WI38 (cell line): ENCODE measurements around the gene SYT5.

ENCODE experiments used
- H3K4me3 ChIP-seq: 2 replicates; pipeline ENCODE4 v1.5.1; 2011; ENCODE audit warnings: low read depth, mild to moderate bottlenecking, control low read depth, low read length
- TF ChIP-seq, protein P1 (sequence below): IDR thresholded peaks from 2 replicates; pipeline ENCODE4 v1.5.1; 2012; ENCODE audit warnings: low read depth, mild to moderate bottlenecking, control low read depth, low read length

SYT5 gene

DNA sequence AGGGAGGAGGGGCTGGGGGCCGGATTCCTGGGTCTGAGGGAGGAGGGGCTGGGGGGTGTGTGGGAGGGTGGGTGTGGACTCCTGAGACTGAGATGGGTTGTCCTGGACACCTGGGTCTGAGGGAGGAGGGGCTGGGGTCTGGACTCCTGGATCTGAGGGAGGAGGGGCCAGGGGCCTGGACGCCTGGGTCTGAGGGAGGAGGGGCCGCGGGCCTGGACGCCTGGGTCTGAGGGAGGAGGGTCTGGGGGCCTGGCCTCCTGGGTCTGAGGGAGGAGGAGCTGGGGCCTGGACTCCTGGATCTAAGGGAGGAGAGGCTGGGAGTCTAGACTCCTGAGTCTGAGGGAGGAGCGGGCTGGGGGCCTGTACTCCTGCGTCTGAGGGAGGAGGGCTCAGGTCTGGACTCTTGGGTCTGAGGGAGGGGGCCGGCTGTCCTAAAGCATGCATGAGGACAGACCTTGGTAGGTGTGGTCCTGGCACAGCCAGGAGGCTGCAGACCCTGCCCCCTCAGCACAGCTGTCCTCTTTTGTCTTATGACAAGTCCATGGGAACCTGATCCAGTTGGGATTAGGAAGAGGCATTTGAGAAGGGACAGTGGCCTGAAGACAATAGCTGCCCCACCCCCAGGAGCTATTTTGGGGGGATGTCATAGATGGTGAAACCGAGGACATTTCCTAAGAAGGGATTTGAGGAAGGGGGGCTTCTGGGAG, 32.4 kb downstream of the SYT5 start:
- TF ChIP-seq, protein P1, sequence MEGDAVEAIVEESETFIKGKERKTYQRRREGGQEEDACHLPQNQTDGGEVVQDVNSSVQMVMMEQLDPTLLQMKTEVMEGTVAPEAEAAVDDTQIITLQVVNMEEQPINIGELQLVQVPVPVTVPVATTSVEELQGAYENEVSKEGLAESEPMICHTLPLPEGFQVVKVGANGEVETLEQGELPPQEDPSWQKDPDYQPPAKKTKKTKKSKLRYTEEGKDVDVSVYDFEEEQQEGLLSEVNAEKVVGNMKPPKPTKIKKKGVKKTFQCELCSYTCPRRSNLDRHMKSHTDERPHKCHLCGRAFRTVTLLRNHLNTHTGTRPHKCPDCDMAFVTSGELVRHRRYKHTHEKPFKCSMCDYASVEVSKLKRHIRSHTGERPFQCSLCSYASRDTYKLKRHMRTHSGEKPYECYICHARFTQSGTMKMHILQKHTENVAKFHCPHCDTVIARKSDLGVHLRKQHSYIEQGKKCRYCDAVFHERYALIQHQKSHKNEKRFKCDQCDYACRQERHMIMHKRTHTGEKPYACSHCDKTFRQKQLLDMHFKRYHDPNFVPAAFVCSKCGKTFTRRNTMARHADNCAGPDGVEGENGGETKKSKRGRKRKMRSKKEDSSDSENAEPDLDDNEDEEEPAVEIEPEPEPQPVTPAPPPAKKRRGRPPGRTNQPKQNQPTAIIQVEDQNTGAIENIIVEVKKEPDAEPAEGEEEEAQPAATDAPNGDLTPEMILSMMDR, result no peak
- no peak overlapping the region for H3K4me3 ChIP-seq

DNA sequence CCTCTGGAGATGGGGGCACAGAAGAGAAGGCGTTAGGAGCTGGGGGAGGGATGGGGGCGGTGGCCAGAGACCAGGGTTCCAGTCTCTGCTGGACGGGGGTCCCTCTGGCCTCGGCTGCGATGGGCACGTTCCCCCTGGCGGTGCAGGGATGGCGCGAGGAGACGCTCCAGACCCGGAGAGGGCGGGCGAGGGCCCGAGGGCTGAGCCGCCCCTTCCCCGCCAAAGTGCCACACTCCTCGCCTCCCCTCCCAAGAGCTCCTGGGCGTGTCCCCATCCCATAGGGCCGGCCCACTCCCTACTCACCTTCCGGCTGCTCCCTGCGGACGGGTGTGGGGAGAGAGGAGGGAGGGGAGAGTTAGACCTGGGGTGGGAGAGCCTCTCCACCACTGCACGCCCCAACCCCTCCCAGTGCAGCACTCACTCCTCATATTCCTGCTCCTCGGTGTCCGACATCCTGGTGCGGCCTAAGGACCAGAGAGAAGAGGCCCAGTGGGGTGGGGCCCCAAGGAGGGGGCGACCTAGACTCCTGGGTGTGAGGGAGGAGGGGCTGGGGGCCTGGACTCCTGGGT, 33.3 kb downstream of the SYT5 start:
- H3K4me3 ChIP-seq, result no peak overlapping the region
- TF ChIP-seq, protein P1, result no peak

DNA sequence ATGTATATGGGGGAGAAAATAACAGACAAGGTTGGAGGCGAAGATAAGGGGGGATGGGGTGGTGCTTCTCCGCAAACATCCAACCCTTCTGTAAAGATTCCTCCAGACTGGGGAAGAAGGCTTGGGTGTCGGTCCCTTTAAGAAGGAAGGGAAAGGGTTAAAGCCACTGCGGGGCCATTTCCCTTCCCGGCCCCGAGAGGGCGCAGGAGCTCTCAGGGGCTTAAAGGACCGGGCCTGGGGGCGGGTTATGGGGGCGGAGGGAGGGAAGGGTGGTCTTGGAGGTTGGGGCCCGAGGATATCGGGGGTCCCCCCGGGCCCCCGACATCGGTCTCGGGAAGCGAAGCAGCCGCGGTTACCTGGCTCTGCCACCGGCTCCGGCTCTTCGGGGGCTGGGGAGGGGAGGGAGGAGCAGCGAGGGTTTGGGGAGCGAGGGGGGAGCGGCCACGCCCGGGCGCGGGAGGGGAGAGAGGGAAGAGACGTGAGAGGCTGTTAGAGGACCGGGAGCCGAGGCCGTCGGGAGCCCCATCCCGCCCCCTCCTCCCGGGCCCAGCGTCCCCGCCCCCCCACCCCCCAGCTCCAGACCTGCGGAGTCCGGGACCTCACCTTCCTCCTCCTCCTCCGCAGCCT, 33.9 kb downstream of the SYT5 start:
- H3K4me3 ChIP-seq, result no peak overlapping the region
- TF ChIP-seq, protein P1, result peak; percentile 42

DNA sequence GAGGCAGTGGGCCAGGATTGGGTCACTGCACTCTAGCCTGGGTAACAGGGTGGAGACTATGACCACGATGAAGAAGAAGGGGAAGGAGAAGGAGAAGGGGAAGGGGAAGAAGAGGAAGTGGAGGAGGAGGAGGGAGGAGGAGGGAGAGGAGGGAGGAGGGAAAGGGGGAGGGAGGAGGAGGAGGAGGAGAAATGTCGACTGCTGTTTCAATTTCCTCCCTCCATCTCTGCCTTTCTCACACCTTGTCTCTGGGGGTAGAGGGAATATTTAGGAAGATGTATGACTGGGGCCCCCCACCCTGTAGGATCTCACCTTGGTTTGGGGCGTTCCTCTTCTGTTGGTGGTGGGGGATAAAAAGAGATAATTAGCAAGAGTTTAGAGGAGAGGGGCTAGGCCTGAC, 34.9 kb downstream of the SYT5 start:
- no peak overlapping the region for H3K4me3 ChIP-seq
- TF ChIP-seq, protein P1, result no peak

DNA sequence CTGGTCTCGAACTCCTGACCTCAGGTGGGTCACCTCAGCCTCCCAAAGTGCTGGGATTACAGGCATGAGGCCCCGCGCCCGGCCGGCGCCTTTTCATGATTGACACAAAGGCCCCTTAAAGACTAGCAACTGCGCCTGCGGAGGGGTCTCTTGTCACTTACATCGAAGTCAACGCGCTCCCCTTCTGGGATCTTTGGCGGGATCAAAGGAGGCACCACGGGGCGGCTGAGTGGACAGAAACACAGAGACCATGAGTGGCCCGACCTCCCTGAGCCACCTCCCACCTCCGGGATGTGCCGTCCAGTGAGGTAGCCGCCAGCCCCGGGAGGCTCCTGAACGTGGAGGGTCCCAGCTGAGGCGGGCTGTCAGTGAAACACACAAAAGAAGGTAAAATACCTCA, 38.4 kb downstream of the SYT5 start:
- no peak overlapping the region for H3K4me3 ChIP-seq

DNA sequence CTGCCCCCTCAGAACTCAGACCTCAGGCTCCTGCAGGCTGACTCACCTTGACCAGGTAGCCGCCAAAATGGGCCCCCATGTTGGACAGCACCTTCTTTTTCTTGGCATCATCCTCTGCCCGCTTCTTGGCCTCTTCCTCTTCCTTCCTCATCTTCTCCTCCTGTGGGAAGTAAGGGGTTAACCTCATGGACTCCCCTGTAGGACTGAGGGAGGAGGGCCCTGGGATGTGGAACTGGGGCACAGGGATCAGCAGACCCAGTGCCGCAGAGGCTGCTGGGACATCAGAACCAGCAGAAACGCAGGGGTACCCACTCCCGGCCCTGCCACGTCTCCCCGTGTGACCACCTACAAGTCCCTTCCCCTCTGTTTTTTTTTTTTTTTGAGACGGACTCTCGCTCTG, 42.2 kb downstream of the SYT5 start:
- TF ChIP-seq, protein P1, result no peak

More for the DNA sequence above, 38.4 kb downstream of the SYT5 start:
- TF ChIP-seq, protein P1, result no peak

More for the DNA sequence above, 42.2 kb downstream of the SYT5 start:
- H3K4me3 ChIP-seq, result no peak overlapping the region
